ENCODE measurements around the gene COL19A1.
"Not testable (repeated sequence)": the region's sequence is repeated elsewhere in the genome, so short reads cannot be mapped to it uniquely, and the experiment has no call there.

COL19A1 gene

DNA sequence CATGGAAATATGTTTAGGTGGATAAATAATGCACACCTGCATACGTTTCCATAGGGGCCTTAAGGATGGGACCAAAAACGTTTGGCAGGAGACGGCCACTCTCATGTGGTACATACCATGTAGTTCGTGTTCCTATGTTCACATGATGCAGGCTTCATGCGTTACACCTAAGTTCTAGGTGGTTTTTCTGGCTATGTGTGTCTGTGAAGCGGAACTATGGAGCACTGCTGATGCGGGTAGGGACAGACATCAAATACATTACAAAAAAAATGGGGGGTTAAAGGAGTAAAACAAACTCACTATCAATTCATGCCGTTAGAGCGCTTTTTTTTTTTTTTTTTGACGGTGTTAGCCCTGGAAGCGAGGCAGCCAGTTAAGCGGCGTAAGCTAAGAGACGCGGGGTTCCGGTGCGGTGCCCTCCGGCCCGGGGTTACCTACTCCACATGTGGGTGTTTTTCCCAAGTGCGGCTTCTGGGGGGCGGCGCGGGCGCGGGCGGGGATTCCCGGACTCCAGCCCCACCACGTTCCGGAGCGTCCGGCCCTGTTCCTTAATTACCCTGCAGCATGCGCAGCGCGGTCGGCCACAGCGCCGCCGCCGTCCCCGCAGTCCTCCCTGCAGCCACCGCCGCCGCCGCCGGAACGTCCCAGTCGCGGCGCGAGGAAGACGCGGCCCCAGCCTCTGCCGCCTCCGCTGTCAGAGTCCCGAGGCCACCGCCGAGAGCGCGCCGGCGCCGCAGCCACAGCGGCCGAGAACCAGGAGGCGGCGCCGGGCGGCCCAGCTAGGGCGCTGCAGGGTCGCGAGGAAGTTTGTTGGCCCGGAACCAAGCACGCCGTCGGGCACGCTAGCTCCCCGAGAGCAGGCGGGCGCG, 648 bp downstream of the COL19A1 start:
- peak in 1 of 2 donors; percentile 43 for DNase-seq (ENCODE audit: extremely low read depth in 1 of 2, low read depth in 1 of 2)

- DNase-seq (ENCODE audit: extremely low read depth in 1 of 2, low read depth in 1 of 2): no peak
Observed at GRCh38 chr6:69867639-69867976, 1.3 kb downstream of the COL19A1 start.

GRCh38 chr6:69868252-69868804, 2.0 kb downstream of the COL19A1 start:
- DNase-seq (ENCODE audit: extremely low read depth in 1 of 2, low read depth in 1 of 2): no peak

DNA sequence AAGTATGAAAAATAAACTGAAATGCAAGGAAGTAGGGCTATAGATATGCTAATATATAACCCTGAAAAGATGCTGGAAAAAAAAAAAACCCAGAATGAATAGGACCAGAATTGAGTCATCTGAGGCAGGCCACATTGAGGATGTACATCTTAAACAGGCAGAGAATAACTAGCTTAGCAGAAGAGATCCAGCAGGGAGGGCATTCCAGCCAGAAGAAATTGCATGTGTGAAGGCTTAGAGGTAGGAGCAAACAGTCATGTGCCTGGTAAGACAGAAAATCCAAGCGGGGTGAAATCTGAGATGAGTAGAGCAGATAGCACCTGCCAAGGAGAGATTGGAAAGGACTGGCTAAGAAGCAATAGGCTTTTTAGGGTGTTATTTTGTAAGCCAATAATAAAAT, 2.6 kb downstream of the COL19A1 start:
- no peak for DNase-seq (ENCODE audit: extremely low read depth in 1 of 2, low read depth in 1 of 2)

GRCh38 chr6:69871107-69871506, 4.8 kb downstream of the COL19A1 start:
- DNase-seq (ENCODE audit: extremely low read depth in 1 of 2, low read depth in 1 of 2): no peak

DNA sequence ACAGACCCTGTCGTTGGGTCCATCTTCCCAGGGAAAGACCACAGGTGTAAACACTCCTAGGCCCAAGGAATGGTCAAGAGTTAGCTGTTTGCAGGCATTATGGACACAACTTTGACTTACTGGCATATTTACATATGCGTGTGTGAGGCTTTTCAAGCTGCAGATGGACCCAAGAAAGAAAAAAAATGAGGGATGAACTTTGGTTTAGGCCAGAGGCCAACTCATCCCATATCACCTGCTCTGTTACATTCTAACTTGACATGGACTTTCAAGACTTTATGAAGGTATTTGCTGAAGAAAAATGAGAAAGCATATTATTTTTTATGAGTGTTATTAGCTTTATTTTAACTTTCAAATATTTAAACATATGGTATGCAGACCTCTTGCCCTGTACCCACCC, 6.9 kb downstream of the COL19A1 start:
- no peak for DNase-seq (ENCODE audit: extremely low read depth in 1 of 2, low read depth in 1 of 2)

- DNase-seq (ENCODE audit: extremely low read depth in 1 of 2, low read depth in 1 of 2): no peak
Observed at GRCh38 chr6:69875715-69876114, 9.4 kb downstream of the COL19A1 start.

DNA sequence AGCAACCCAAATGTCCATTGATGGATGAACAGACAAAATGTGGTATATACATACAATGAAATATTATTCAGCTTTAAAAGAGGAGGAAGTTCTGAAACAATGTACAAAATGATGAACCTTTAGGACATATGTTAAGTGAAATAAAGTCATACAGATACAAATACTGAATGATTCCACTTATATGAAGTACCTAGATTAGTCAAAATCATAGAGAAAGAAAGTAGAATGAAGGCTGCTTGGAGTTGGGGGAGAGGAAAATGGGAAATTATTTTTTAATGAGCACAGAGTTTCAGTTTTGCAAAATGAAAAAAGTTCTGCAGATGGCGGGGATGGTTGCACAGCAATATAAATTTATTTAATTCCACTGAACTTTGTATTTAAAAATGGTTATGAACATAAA, 12.4 kb downstream of the COL19A1 start:
- DNase-seq (ENCODE audit: extremely low read depth in 1 of 2, low read depth in 1 of 2): no peak

GRCh38 chr6:69880601-69881000, 14.2 kb downstream of the COL19A1 start:
- DNase-seq (ENCODE audit: extremely low read depth in 1 of 2, low read depth in 1 of 2): no peak

DNA sequence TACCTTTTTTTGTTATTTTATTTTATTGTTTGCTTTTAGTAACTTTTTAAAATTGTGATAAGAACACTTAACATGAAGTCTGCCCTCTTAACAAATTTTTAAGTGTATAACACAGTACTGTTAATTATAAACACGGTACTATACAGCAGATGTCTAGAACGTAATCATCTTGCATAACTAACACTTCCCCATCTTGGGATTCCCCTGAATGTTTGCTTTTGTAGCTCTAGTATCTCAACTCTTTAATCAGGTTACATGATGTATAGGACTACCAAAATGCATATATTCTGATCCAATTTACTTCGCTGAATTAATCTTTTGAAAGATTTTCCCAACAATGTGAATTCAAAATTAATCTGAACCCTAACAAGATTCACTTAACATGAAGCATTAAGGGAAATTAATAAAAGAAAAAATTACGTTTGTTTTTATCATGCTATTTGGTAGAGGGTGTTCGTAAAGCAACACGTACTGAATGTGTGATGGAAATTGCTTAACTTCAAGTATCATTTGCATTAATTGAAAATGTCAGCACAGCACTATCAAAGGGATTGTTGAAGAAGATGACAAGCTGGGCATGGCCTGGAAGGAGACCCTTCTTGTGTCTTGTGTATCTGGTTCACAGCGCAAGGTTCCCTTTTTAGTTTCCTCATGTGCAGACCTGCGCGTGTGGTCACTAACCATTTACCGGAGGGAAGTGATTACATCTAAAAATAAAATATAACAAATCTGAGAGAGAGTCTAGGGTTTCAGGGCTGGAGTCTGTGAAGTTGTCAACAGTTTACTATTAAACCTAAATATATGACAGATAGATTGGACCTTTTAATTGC, 15.2 kb downstream of the COL19A1 start:
- DNase-seq (ENCODE audit: extremely low read depth in 1 of 2, low read depth in 1 of 2): no peak

- no peak for DNase-seq (ENCODE audit: extremely low read depth in 1 of 2, low read depth in 1 of 2)
Observed at GRCh38 chr6:69883551-69883950, 17.2 kb downstream of the COL19A1 start.

DNA sequence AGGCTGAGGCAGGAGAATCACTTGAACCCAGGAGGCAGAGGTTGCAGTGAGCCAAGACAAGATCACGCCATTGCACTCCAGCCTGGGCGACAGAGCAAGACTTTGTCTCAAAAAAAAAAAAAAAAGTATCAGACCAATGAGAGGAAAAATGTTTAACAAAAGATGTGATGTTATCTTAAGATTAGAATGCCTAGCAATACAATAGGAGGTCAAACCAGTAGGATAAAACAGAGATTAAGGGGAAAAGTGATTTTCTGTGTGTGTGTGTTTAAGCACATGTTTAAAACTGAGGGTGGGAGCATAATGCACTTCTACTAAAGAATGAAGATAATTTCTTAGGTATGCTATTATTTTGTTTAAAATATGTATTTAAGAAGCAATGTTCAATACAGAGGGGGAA, 17.9 kb downstream of the COL19A1 start:
- no peak for DNase-seq (ENCODE audit: extremely low read depth in 1 of 2, low read depth in 1 of 2)

- no peak for DNase-seq (ENCODE audit: extremely low read depth in 1 of 2, low read depth in 1 of 2)
Observed at GRCh38 chr6:69887026-69887425, 20.7 kb downstream of the COL19A1 start.

- DNase-seq (ENCODE audit: extremely low read depth in 1 of 2, low read depth in 1 of 2): no peak
Observed at GRCh38 chr6:69887714-69888345, 21.5 kb downstream of the COL19A1 start.

GRCh38 chr6:69888482-69889233, 22.3 kb downstream of the COL19A1 start:
- no peak for DNase-seq (ENCODE audit: extremely low read depth in 1 of 2, low read depth in 1 of 2)

DNA sequence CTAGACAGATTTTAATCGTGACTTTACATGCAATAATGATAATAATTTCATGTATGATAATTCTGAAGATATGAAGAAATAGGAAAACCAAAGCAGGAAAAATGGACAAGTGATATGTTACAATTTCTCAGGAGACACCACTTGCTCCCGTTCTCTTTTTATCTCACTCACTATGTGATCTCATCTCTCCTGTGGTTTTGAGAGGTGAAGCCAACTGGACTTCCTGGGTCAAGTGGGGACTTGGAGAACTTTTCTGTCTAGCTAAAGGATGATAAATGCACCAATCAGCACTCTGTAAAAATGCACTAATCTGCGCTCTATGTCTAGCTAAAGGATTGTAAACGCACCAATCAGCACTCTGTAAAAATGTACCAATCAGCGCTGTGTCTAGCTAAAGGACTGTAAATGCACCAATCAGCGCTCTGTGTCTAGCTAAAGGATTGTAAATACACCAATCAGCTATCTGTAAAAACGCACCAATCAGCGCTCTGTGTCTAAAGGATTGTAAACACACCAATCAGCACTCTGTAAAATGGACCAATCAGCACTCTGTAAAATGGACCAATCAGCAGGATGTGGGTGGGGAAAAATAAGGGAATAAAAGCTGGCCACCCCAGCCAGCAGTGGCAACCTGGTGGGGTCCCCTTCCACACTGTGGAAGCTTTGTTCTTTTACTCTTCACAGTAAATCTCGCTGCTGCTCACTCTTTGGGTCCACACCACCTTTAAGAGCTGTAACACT, 23.0 kb downstream of the COL19A1 start:
- not testable (repeated sequence) for DNase-seq (ENCODE audit: extremely low read depth in 1 of 2, low read depth in 1 of 2)

DNA sequence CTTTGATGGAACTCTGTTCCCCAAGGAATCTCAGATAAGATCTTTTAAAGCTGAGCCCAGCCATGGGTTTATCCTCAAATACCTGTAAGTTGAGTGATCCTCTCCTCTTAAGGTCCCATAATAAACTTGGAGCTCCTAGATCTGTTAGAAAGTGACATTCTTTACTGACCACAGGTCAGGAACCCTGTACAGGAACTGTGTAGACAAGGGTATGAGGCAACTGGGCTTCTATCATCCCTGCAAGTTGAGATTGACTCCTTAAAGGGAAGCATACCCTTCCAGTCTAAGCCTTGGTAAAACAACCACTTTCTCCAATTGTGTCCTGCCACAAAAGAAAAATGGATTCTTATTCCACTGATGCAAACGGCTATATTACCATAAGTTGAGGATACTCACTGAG, 26.2 kb downstream of the COL19A1 start:
- not testable (repeated sequence) for DNase-seq (ENCODE audit: extremely low read depth in 1 of 2, low read depth in 1 of 2)

DNA sequence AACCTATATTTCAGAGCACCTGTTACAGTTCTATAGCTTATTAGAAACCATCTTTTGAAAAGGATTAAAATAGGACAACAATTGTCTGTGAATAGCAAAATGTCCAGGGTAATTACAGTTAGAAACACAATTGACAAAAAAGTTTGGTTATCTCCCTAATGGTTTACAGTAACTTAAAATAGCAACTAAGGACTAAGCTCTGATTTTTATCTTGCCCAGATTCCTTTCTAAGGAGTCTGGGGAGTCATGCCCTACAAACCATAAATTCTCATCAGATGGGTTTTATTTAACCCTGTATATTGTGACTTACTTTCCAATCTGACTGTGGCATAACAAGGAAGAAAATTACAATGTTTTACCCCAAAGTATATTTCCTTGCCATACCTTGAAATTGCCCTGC, 26.9 kb downstream of the COL19A1 start:
- DNase-seq (ENCODE audit: extremely low read depth in 1 of 2, low read depth in 1 of 2): not testable (repeated sequence)

GRCh38 chr6:69894578-69895347, 28.4 kb downstream of the COL19A1 start:
- no peak for DNase-seq (ENCODE audit: extremely low read depth in 1 of 2, low read depth in 1 of 2)
